Muscle layer of colon (tissue), 2 donors: ENCODE measurements around the gene ALG5.

Experiments
- H3K27ac ChIP-seq: one replicate; pipeline ENCODE4 v1.7.0; 2013; ENCODE audit warnings: low read depth, mild to moderate bottlenecking, low read length, moderate library complexity
- H3K27me3 ChIP-seq, 2 donors: one replicate each; pipeline ENCODE4 v1.7.0; 2013; ENCODE audit warnings: low read length in 2 of 2, mild to moderate bottlenecking in 2 of 2; ENCODE audit not compliant: insufficient read depth in 2 of 2, control insufficient read depth in 1 of 2
- H3K36me3 ChIP-seq: one replicate; pipeline ENCODE4 v1.7.0; 2013; ENCODE audit warnings: mild to moderate bottlenecking, low read length; ENCODE audit not compliant: insufficient read depth
- H3K4me1 ChIP-seq: one replicate; pipeline ENCODE4 v1.7.0; 2013; ENCODE audit warnings: mild to moderate bottlenecking, low read length; ENCODE audit not compliant: insufficient read depth
- H3K4me3 ChIP-seq, 2 donors: one replicate each; pipeline ENCODE4 v1.7.0; 2013; ENCODE audit warnings: low read length in 2 of 2, low read depth in 1 of 2, mild to moderate bottlenecking in 1 of 2, moderate library complexity in 1 of 2
- H3K9ac ChIP-seq: one replicate; pipeline ENCODE4 v1.7.0; 2013; ENCODE audit warnings: low read length
- H3K9me3 ChIP-seq: one replicate; pipeline ENCODE4 v1.7.0; 2013; ENCODE audit warnings: mild to moderate bottlenecking, low read length
- donor health status: abdominal sarcoma.
- donor health status: Adenocarcinoma of cecum.

ALG5 gene

GRCh38 chr13:36921631-36922301 lies 77.4 kb downstream of the ALG5 start:
- no peaks in the 10 kb centered on the region for H3K9me3 ChIP-seq
- H3K27me3 ChIP-seq, result no peaks in the 10 kb centered on the region
- H3K4me3 ChIP-seq, result no peak overlapping the region
- H3K36me3 ChIP-seq, result no peaks in the 10 kb centered on the region
- H3K9ac ChIP-seq, result no peak overlapping the region
- H3K4me1 ChIP-seq, result peaks cover 21% of the 10 kb centered on the region
- H3K27ac ChIP-seq, result no peak overlapping the region

- peak overlapping the region in 1 of 2 donors; percentile 44 for H3K4me3 ChIP-seq
- no peaks in the 10 kb centered on the region for H3K36me3 ChIP-seq
- no peaks in the 10 kb centered on the region for H3K27me3 ChIP-seq
- H3K9me3 ChIP-seq, result no peaks in the 10 kb centered on the region
- no peak overlapping the region for H3K9ac ChIP-seq
- H3K4me1 ChIP-seq, result peaks cover 27% of the 10 kb centered on the region
- peak overlapping the region; percentile 61 for H3K27ac ChIP-seq
Observed at GRCh38 chr13:36920616-36921185, 78.4 kb downstream of the ALG5 start.

- peak within 1 kb of the TSS; percentile 63 to 69 for H3K4me3 ChIP-seq
- peaks cover 31% of the 10 kb centered on the region for H3K4me1 ChIP-seq
Observed at GRCh38 chr13:36919833-36920615, 79.1 kb downstream of the ALG5 start, which contains the start of gene SMAD9. Gene SMAD9, minus strand, starts transcription at chr13:36920238. Its CDS starts 40,549 bp downstream, at chr13:36879689.

GRCh38 chr13:36919171-36919832 lies 79.8 kb downstream of the ALG5 start:
- Histone ChIP-seq H3K9ac (peak overlapping the region; percentile 31), H3K4me3 (peak overlapping the region; percentile 63 to 69), H3K36me3 (no peaks in the 10 kb centered on the region), H3K27me3 (no peaks in the 10 kb centered on the region), H3K9me3 (no peaks in the 10 kb centered on the region), H3K4me1 (peaks cover 31% of the 10 kb centered on the region), H3K27ac (peak overlapping the region; percentile 29)

More at GRCh38 chr13:36919833-36920615, 79.1 kb downstream of the ALG5 start, which contains the start of gene SMAD9:
- Histone ChIP-seq H3K27ac (peak within 1 kb of the TSS; percentile 61), H3K36me3 (no peaks in the 10 kb centered on the region), H3K27me3 (no peaks in the 10 kb centered on the region), H3K9me3 (no peaks in the 10 kb centered on the region), H3K9ac (peak within 1 kb of the TSS; percentile 31)

- peak overlapping the region; percentile 29 for H3K27ac ChIP-seq
- peak overlapping the region; percentile 31 for H3K9ac ChIP-seq
- H3K4me1 ChIP-seq, result peaks cover 31% of the 10 kb centered on the region
- H3K27me3 ChIP-seq, result no peaks in the 10 kb centered on the region
- peak overlapping the region; percentile 63 to 69 for H3K4me3 ChIP-seq
- H3K36me3 ChIP-seq, result no peaks in the 10 kb centered on the region
- H3K9me3 ChIP-seq, result no peaks in the 10 kb centered on the region
Observed at GRCh38 chr13:36918246-36919131, 80.7 kb downstream of the ALG5 start.

GRCh38 chr13:36917311-36917710 lies 81.8 kb downstream of the ALG5 start:
- Histone ChIP-seq H3K4me1 (peaks cover 31% of the 10 kb centered on the region), H3K36me3 (no peaks in the 10 kb centered on the region), H3K27ac (peak overlapping the region; percentile 4), H3K27me3 (no peaks in the 10 kb centered on the region), H3K9ac (no peak overlapping the region), H3K9me3 (no peaks in the 10 kb centered on the region), H3K4me3 (no peak overlapping the region)

- Histone ChIP-seq H3K9ac (no peak overlapping the region), H3K36me3 (no peaks in the 10 kb centered on the region), H3K27ac (no peak overlapping the region), H3K4me3 (no peak overlapping the region), H3K27me3 (no peaks in the 10 kb centered on the region), H3K9me3 (no peaks in the 10 kb centered on the region), H3K4me1 (peaks cover 31% of the 10 kb centered on the region)
Observed at GRCh38 chr13:36915896-36916640, 83.1 kb downstream of the ALG5 start.

GRCh38 chr13:36915106-36915505 lies 84.0 kb downstream of the ALG5 start:
- Histone ChIP-seq H3K9me3 (no peaks in the 10 kb centered on the region), H3K4me3 (no peak overlapping the region), H3K36me3 (no peaks in the 10 kb centered on the region), H3K27me3 (no peaks in the 10 kb centered on the region), H3K27ac (no peak overlapping the region), H3K4me1 (peaks cover 27% of the 10 kb centered on the region), H3K9ac (no peak overlapping the region)

- no peaks in the 10 kb centered on the region for H3K36me3 ChIP-seq
- H3K9me3 ChIP-seq, result no peaks in the 10 kb centered on the region
- H3K27ac ChIP-seq, result no peak overlapping the region
- no peak overlapping the region for H3K9ac ChIP-seq
- H3K4me1 ChIP-seq, result peaks cover 27% of the 10 kb centered on the region
- no peaks in the 10 kb centered on the region for H3K27me3 ChIP-seq
- no peak overlapping the region for H3K4me3 ChIP-seq
Observed at GRCh38 chr13:36914648-36915047, 84.5 kb downstream of the ALG5 start.

GRCh38 chr13:36913463-36913862 lies 85.7 kb downstream of the ALG5 start:
- Histone ChIP-seq H3K4me3 (no peak overlapping the region), H3K36me3 (no peaks in the 10 kb centered on the region), H3K4me1 (peaks cover 25% of the 10 kb centered on the region), H3K27me3 (no peaks in the 10 kb centered on the region), H3K9me3 (no peaks in the 10 kb centered on the region), H3K9ac (no peak overlapping the region), H3K27ac (no peak overlapping the region)
